Neural progenitor cell (in vitro differentiated cells): ENCODE measurements around the gene MAP2K7.

ENCODE experiments used
- EZH2 ChIP-seq: fragments of 200-600 bp; sonication (generic); IDR thresholded peaks from 2 replicates; pipeline ENCODE4 v1.6.1; 2017; ENCODE audit warnings: antibody characterized with exemption, mild to moderate bottlenecking, moderate library complexity
- EZH2phosphoT487 ChIP-seq: fragments of 200-600 bp; sonication (generic); IDR thresholded peaks from 2 replicates; pipeline ENCODE4 v1.6.1; 2017; ENCODE audit warnings: antibody characterized with exemption

GRCh38 chr19:7921302-7921966 is 17.8 kb downstream of the MAP2K7 start:
- TF ChIP-seq EZH2 (no peak), EZH2phosphoT487 (no peak)
